GM12874 (cell line): ENCODE results near the gene NPW.

ENCODE experiments used
- CTCF ChIP-seq: IDR thresholded peaks from 2 replicates; pipeline ENCODE4 v1.5.1; 2011; ENCODE audit warnings: low read depth, mild to moderate bottlenecking, control low read depth, low read length, moderate library complexity; ENCODE audit not compliant: insufficient read depth

Gene NPW

GRCh38 chr16:2039274-2040031 is 19.9 kb downstream of the NPW start:
- TF ChIP-seq CTCF = no peak

- no peak for TF ChIP-seq CTCF
These were observed 20.6 kb downstream of the NPW start for GRCh38 chr16:2040041-2040786.

GRCh38 chr16:2040787-2041522 is 21.4 kb downstream of the NPW start:
- TF ChIP-seq CTCF = no peak

- TF ChIP-seq CTCF = no peak
These were observed 22.8 kb downstream of the NPW start for GRCh38 chr16:2042171-2042985.

GRCh38 chr16:2042986-2043666 is 23.5 kb downstream of the NPW start:
- TF ChIP-seq CTCF = no peak

GRCh38 chr16:2043667-2044451 is 24.3 kb downstream of the NPW start:
- TF ChIP-seq CTCF = no peak
